ENCODE data around the gene PROSER3.
"Not testable (repeated sequence)": the region's sequence is repeated elsewhere in the genome, so short reads cannot be mapped to it uniquely, and the experiment has no call there.

Gene PROSER3

GRCh38 chr19:35795564-35795963 lies 37.6 kb downstream of the PROSER3 start:
- not testable (repeated sequence) for DNase-seq

- no peak for DNase-seq
Observed at GRCh38 chr19:35796645-35797542, 38.9 kb downstream of the PROSER3 start.

- no peak for DNase-seq
Observed at GRCh38 chr19:35797663-35798062, 39.7 kb downstream of the PROSER3 start.

GRCh38 chr19:35801828-35802227 lies 43.9 kb downstream of the PROSER3 start:
- no peak for DNase-seq

- peak; percentile 16 for DNase-seq
Observed at GRCh38 chr19:35805526-35806102, 47.6 kb downstream of the PROSER3 start.

- no peak for DNase-seq
Observed at GRCh38 chr19:35806597-35806996, 48.6 kb downstream of the PROSER3 start.

GRCh38 chr19:35807633-35808032 lies 49.7 kb downstream of the PROSER3 start:
- DNase-seq: no peak

GRCh38 chr19:35811317-35812219 lies 53.6 kb downstream of the PROSER3 start:
- no peak for DNase-seq

GRCh38 chr19:35812220-35813042 lies 54.5 kb downstream of the PROSER3 start, which contains the start of gene PRODH2:
Gene PRODH2 (minus strand): TSS chr19:35812845. CDS start chr19:35812805, 40 bp downstream.
- no peak for DNase-seq

- no peak for DNase-seq
Observed at GRCh38 chr19:35813043-35813890, 55.3 kb downstream of the PROSER3 start.

- DNase-seq: no peak
Observed at GRCh38 chr19:35816262-35816661, 58.3 kb downstream of the PROSER3 start.

- no peak for DNase-seq
Observed at GRCh38 chr19:35816846-35817245, 58.9 kb downstream of the PROSER3 start.

- no peak for DNase-seq
Observed at GRCh38 chr19:35818445-35818844, 60.5 kb downstream of the PROSER3 start.

All from NCI-H1694 treated with DMSO at 0.1 percent for 48 hours (cell line).